ENCODE measurements around the gene LRRC53.

The LRRC53 gene

GRCh38 chr1:74453277-74453676 lies 59.1 kb downstream of the LRRC53 start:
- DNase-seq (ENCODE audit: low read depth), result no peak
- TF ChIP-seq, protein P1, sequence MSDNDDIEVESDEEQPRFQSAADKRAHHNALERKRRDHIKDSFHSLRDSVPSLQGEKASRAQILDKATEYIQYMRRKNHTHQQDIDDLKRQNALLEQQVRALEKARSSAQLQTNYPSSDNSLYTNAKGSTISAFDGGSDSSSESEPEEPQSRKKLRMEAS (IDR thresholded peaks at IDR 0.05; ENCODE audit: low read depth, low read length), result no peak
- TF ChIP-seq MYC (IDR thresholded peaks at IDR 0.05; ENCODE audit: low read depth, low read length) (no peak), POLR2A (IDR thresholded peaks at IDR 0.05; ENCODE audit: extremely low read depth, insufficient read length) (no peak)
- TF ChIP-seq, protein P2, sequence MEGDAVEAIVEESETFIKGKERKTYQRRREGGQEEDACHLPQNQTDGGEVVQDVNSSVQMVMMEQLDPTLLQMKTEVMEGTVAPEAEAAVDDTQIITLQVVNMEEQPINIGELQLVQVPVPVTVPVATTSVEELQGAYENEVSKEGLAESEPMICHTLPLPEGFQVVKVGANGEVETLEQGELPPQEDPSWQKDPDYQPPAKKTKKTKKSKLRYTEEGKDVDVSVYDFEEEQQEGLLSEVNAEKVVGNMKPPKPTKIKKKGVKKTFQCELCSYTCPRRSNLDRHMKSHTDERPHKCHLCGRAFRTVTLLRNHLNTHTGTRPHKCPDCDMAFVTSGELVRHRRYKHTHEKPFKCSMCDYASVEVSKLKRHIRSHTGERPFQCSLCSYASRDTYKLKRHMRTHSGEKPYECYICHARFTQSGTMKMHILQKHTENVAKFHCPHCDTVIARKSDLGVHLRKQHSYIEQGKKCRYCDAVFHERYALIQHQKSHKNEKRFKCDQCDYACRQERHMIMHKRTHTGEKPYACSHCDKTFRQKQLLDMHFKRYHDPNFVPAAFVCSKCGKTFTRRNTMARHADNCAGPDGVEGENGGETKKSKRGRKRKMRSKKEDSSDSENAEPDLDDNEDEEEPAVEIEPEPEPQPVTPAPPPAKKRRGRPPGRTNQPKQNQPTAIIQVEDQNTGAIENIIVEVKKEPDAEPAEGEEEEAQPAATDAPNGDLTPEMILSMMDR (IDR thresholded peaks at IDR 0.05; ENCODE audit: low read depth, low read length), result no peak
- no peak overlapping the region for H3K4me3 ChIP-seq (ENCODE audit: low read depth, low read length)

- TF ChIP-seq, protein P2 (IDR thresholded peaks at IDR 0.05; ENCODE audit: low read depth, low read length), result no peak
- TF ChIP-seq POLR2A (IDR thresholded peaks at IDR 0.05; ENCODE audit: extremely low read depth, insufficient read length) (no peak), MYC (IDR thresholded peaks at IDR 0.05; ENCODE audit: low read depth, low read length) (no peak)
- TF ChIP-seq, protein P1 (IDR thresholded peaks at IDR 0.05; ENCODE audit: low read depth, low read length), result no peak
- no peak overlapping the region for H3K4me3 ChIP-seq (ENCODE audit: low read depth, low read length)
- DNase-seq (ENCODE audit: low read depth), result no peak
Observed at GRCh38 chr1:74452035-74452434, 60.4 kb downstream of the LRRC53 start.

DNA sequence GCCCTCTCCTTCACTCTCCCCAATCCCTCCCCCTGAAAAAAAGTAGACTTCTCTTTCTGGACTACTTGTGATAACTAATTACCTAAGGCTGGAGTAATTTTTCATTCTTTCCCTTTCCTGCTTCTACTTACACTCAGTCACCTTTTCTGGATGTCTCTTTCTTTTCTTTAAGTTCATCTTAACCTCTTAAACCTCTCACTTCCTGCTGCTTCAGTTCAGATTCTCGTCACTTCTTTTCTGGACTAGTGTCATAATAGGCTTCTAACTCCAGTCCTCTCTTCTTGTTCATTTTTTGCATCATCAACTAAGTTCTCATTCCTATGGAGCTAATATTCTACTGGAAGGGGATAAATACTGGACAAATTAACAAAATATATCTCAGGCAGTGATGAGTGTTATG lies 75.4 kb downstream of the LRRC53 start:
- no peak overlapping the region for H3K4me3 ChIP-seq (ENCODE audit: low read depth, low read length)
- DNase-seq (ENCODE audit: low read depth), result no peak
- TF ChIP-seq POLR2A (IDR thresholded peaks at IDR 0.05; ENCODE audit: extremely low read depth, insufficient read length) (no peak), MYC (IDR thresholded peaks at IDR 0.05; ENCODE audit: low read depth, low read length) (no peak)
- TF ChIP-seq, protein P1 (IDR thresholded peaks at IDR 0.05; ENCODE audit: low read depth, low read length), result no peak
- TF ChIP-seq, protein P2 (IDR thresholded peaks at IDR 0.05; ENCODE audit: low read depth, low read length), result no peak

DNA sequence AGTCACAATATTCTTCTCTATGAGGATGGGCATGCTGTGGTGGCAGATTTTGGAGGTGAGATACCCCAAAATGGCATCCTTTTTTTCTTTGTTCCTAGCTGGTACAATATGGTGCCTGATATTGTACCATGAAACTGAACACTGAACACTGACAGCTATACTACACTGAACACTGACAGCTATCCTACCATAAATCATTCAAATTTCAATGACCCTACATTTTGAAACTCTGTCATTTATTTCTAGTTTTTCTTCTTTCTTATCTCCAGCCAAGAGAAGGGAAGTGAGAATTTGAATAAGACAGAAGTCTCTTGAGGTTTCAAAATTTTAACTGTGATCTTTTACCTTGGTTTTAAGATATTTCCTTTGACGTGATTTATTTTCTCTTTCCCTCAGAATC lies 76.3 kb downstream of the LRRC53 start:
- no peak for DNase-seq (ENCODE audit: low read depth)
- TF ChIP-seq MYC (IDR thresholded peaks at IDR 0.05; ENCODE audit: low read depth, low read length) (no peak), POLR2A (IDR thresholded peaks at IDR 0.05; ENCODE audit: extremely low read depth, insufficient read length) (no peak)
- TF ChIP-seq, protein P2 (IDR thresholded peaks at IDR 0.05; ENCODE audit: low read depth, low read length), result no peak
- TF ChIP-seq, protein P1 (IDR thresholded peaks at IDR 0.05; ENCODE audit: low read depth, low read length), result no peak
- H3K4me3 ChIP-seq (ENCODE audit: low read depth, low read length), result no peak overlapping the region

DNA sequence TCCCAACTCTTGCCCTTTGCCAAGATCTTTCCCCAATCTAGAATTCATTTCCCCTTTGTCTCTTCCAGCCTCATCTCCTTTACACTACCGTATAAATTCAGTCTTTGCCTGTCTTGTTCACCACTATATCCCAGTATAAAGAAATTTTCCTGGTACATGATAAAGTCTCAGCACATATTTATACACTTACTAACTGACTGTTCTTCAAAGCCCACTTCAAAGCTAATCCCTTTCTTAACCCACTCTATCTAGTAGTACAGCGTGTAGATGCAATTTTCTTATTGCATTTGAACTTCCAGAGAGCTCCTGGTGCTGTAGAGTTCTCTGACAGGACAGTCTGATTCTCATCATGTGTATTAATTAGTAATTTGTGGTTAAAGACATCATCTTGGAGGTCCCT lies 78.1 kb downstream of the LRRC53 start:
- no peak for DNase-seq (ENCODE audit: low read depth)
- TF ChIP-seq, protein P1 (IDR thresholded peaks at IDR 0.05; ENCODE audit: low read depth, low read length), result no peak
- TF ChIP-seq MYC (IDR thresholded peaks at IDR 0.05; ENCODE audit: low read depth, low read length) (no peak), POLR2A (IDR thresholded peaks at IDR 0.05; ENCODE audit: extremely low read depth, insufficient read length) (no peak)
- TF ChIP-seq, protein P2 (IDR thresholded peaks at IDR 0.05; ENCODE audit: low read depth, low read length), result no peak
- H3K4me3 ChIP-seq (ENCODE audit: low read depth, low read length), result no peak overlapping the region

GRCh38 chr1:74432325-74432724 lies 80.1 kb downstream of the LRRC53 start:
- TF ChIP-seq, protein P1 (IDR thresholded peaks at IDR 0.05; ENCODE audit: low read depth, low read length), result no peak
- TF ChIP-seq, protein P2 (IDR thresholded peaks at IDR 0.05; ENCODE audit: low read depth, low read length), result no peak
- no peak for TF ChIP-seq POLR2A (IDR thresholded peaks at IDR 0.05; ENCODE audit: extremely low read depth, insufficient read length)
- TF ChIP-seq MYC (IDR thresholded peaks at IDR 0.05; ENCODE audit: low read depth, low read length), result no peak
- DNase-seq (ENCODE audit: low read depth), result no peak
- H3K4me3 ChIP-seq (ENCODE audit: low read depth, low read length), result no peak overlapping the region

Data from NB4 (cell line).